Lung (tissue), 12 donors: ENCODE results near the gene E2F6. TPM values are rescaled to one million over a fixed set of nuclear protein-coding genes. Genes with fewer than 3 reads are reported as not detected.

ENCODE experiments used
- ATAC-seq: fragments of 200-7000 bp; cut with Tn5 transposase; one replicate; pipeline ENCODE4 v1.9.1; 2020; ENCODE audit warnings: moderate number of reproducible peaks; ENCODE audit not compliant: insufficient read depth, low FRiP score
- DNase-seq, 3 donors: peaks; one replicate each; pipeline ENCODE4 v3.0.0-alpha.2; 2013 to 2017
- H3K27ac ChIP-seq, 2 donors: one replicate each; pipeline ENCODE4 v1.5.1; 2013; ENCODE audit warnings: mild to moderate bottlenecking in 2 of 2, moderate library complexity in 2 of 2, control low read depth in 1 of 2, inconsistent platforms in 1 of 2, low read depth in 1 of 2, low read length in 1 of 2
- H3K27me3 ChIP-seq, 3 donors: one replicate each; pipeline ENCODE4 v1.5.1; 2013; ENCODE audit warnings: low read length in 2 of 3; ENCODE audit not compliant: control insufficient read depth in 3 of 3, insufficient read depth in 3 of 3
- H3K36me3 ChIP-seq, 4 donors: one replicate each; pipeline ENCODE4 v1.5.1; 2013; ENCODE audit warnings: low read length in 4 of 4, mild to moderate bottlenecking in 1 of 4, moderate library complexity in 1 of 4; ENCODE audit not compliant: control insufficient read depth in 4 of 4, insufficient read depth in 4 of 4
- H3K4me1 ChIP-seq, 5 donors: one replicate each; pipeline ENCODE4 v1.5.1; 2013; ENCODE audit warnings: low read length in 5 of 5, mild to moderate bottlenecking in 2 of 5, moderate library complexity in 1 of 5; ENCODE audit not compliant: control insufficient read depth in 5 of 5, insufficient read depth in 5 of 5
- H3K4me3 ChIP-seq: one replicate; pipeline ENCODE4 v1.5.1; 2013; ENCODE audit warnings: mild to moderate bottlenecking, control low read depth, moderate library complexity
- H3K9ac ChIP-seq, 2 donors: one replicate each; pipeline ENCODE4 v1.5.1; 2013; ENCODE audit warnings: low read length in 2 of 2, control low read depth in 1 of 2; ENCODE audit not compliant: insufficient read depth in 1 of 2
- H3K9me3 ChIP-seq, 4 donors: one replicate each; pipeline ENCODE4 v1.5.1; 2013; ENCODE audit warnings: low read length in 3 of 4, mild to moderate bottlenecking in 1 of 4, moderate library complexity in 1 of 4; ENCODE audit not compliant: control insufficient read depth in 4 of 4, insufficient read depth in 3 of 4
- WGBS, 2 donors: extraction: QIAGEN DNeasy Blood & Tissue Kit; methylation state at CpG; one replicate each; pipeline ENCODE4 v1.1.7; 2013; 5-methylcytosine and 5-hydroxymethylcytosine counted together
- polyA plus RNA-seq, 2 donors: library from polyadenylated mRNA; stranded (reverse); fragments of 200-250 nt; gene quantifications; one replicate each; pipeline ENCODE4 v1.2.1, GENCODE V29; 2013
- total RNA-seq, 2 donors: library from RNA; depleted of rRNA in 1 of 2; stranded (reverse); fragments of >200 nt in 1 of 2; gene quantifications; one replicate each; pipeline ENCODE4 v1.2.1, GENCODE V29; 2014 to 2021
- TF ChIP-seq, protein P1 (sequence below): IDR thresholded peaks from 2 replicates; pipeline ENCODE4 v1.5.1; 2012; ENCODE audit warnings: mild to moderate bottlenecking; ENCODE audit errors: control extremely low read depth, extremely low read depth
- donor health status: control.
- donor health status: control.
- donor health status: Bipolar disorder and iron deficiency.
- donor health status: healthy.
- donor health status: DM: yes; HTN: yes; CAD: no.

The E2F6 gene
- total and polyA plus RNA-seq, 4 donors = 8.5 to 13.8 (median 11.1) TPM

DNA sequence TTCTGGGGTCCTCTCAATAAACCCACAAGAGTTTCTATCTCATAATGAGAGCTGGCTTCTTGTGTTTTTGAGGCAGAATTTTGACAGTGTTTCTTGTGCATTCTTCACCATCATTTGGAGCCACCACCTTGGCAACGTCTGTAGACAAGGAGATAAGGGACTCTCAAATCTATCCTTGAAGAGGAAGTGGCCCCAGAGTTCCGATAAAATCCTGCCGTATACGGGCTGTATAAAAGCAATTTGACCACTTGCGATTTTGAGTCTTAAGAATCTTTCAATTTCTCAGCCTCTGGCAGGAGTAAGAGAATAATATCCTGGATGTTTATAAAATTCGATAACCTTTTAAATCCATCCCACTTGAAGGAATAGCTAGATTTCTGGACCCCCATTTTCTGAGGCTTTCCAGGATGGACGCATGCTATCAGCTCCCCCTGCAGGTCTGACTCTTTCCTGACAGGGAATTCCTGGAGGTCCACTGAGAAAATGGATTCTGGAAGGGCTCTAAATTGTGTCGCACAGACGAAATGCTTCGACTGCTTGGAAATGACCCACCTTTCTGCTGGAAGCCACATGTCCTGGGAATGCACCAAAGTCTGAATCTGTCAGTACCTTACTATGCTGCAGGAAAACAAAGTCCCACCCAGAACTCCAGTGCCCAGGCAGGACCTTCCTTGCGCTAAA lies 54.1 kb downstream of the E2F6 start:
- peaks cover 0 to 23% (median 2%) of the 10 kb centered on the region in 5 donors for H3K4me1 ChIP-seq
- H3K27ac ChIP-seq = no peak overlapping the region
- peak overlapping the region in 1 of 2 donors; percentile 4 for H3K9ac ChIP-seq
- no peaks in the 10 kb centered on the region for H3K36me3 ChIP-seq
- WGBS, 2 donors = 16 to 32% methylated on average over 11 of the region's 11 CpGs
- TF ChIP-seq, protein P1, sequence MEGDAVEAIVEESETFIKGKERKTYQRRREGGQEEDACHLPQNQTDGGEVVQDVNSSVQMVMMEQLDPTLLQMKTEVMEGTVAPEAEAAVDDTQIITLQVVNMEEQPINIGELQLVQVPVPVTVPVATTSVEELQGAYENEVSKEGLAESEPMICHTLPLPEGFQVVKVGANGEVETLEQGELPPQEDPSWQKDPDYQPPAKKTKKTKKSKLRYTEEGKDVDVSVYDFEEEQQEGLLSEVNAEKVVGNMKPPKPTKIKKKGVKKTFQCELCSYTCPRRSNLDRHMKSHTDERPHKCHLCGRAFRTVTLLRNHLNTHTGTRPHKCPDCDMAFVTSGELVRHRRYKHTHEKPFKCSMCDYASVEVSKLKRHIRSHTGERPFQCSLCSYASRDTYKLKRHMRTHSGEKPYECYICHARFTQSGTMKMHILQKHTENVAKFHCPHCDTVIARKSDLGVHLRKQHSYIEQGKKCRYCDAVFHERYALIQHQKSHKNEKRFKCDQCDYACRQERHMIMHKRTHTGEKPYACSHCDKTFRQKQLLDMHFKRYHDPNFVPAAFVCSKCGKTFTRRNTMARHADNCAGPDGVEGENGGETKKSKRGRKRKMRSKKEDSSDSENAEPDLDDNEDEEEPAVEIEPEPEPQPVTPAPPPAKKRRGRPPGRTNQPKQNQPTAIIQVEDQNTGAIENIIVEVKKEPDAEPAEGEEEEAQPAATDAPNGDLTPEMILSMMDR = peak; percentile 70
- no peak for ATAC-seq
- no peak overlapping the region for H3K4me3 ChIP-seq
- no peaks in the 10 kb centered on the region for H3K9me3 ChIP-seq
- H3K27me3 ChIP-seq = no peaks in the 10 kb centered on the region
- peak; percentile 73 to 85 (median 84) for DNase-seq

DNA sequence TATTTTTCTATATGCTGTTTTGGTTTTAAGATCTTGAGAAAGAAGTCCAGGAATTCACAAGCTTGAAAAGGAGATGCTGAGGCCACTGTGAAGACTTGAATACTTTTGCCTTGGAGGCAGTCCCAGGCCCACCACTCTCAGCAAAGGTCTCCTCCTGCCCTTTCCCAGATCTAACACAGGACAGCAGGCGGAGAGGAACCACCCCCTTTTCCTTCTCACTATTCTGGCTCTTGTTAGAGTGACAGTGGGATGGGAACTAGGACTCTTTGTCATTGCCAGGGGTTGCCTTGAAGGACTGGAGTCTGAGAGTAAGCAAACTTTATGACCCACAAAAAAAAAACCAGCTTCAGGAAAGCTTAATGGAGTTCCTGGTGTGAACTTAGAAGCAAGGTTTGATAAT lies 54.7 kb downstream of the E2F6 start:
- TF ChIP-seq, protein P1 = no peak
- Histone ChIP-seq H3K9ac (no peak overlapping the region), H3K9me3 (no peaks in the 10 kb centered on the region), H3K27me3 (no peaks in the 10 kb centered on the region), H3K4me3 (no peak overlapping the region), H3K36me3 (no peaks in the 10 kb centered on the region), H3K4me1 (peaks cover 0 to 29% (median 2%) of the 10 kb centered on the region in 5 donors), H3K27ac (no peak overlapping the region)
- no peak for DNase-seq
- ATAC-seq = no peak
- 95% methylated on average over 1 of the region's 1 CpG for WGBS, 2 donors

DNA sequence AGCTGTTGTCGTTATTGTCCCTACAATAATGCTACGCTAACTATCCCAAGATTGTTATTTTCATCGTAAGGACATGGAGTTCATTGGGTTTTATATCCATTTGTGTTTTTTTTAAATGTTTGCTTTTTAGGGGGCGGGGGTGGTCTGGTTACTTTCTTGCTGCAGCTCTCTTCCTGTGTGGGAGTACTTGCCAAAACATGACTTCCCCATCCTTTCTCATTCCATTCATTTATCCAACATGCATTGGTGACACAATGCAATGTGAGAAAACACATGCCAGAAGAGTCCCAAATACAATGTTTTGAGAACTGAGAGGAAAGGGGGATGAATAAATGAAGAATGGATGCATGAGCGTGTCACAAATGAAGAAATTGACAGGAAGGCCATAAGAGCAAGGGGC lies 55.9 kb downstream of the E2F6 start:
- no peaks in the 10 kb centered on the region for H3K36me3 ChIP-seq
- whole genome bisulfite sequencing, 2 donors = 83 to 88% methylated on average over 5 of the region's 5 CpGs
- no peak overlapping the region for H3K9ac ChIP-seq
- no peak overlapping the region for H3K27ac ChIP-seq
- TF ChIP-seq, protein P1 = no peak
- ATAC-seq = no peak
- H3K9me3 ChIP-seq = no peaks in the 10 kb centered on the region
- no peaks in the 10 kb centered on the region for H3K27me3 ChIP-seq
- DNase-seq = no peak
- no peak overlapping the region for H3K4me3 ChIP-seq
- peaks cover 0 to 38% (median 2%) of the 10 kb centered on the region in 5 donors for H3K4me1 ChIP-seq

DNA sequence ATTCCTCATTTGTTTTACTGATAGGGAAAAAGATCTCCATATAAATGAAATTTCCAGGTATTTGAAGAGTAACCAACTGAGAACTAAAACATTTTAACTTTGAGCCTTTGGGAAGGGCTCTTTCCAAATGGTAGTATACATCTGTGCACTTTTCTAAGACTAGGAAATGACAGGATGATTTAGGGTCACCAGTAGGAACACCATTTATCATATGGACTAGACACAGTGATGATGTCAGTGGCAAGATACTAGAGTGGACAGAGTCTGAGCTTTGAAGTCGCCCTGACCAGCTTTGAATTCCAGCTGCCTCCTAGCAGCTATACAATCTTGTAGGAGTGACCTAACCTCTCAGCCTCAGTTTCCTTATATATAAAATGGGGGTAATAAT lies 56.4 kb downstream of the E2F6 start:
- no peak overlapping the region for H3K9ac ChIP-seq
- TF ChIP-seq, protein P1 = no peak
- H3K4me1 ChIP-seq = peaks cover 0 to 38% (median 2%) of the 10 kb centered on the region in 5 donors
- no peaks in the 10 kb centered on the region for H3K9me3 ChIP-seq
- ATAC-seq (no peak), DNase-seq (no peak)
- H3K27ac ChIP-seq = no peak overlapping the region
- H3K36me3 ChIP-seq = no peaks in the 10 kb centered on the region
- H3K27me3 ChIP-seq = no peaks in the 10 kb centered on the region
- WGBS, 2 donors = 86 to 92% methylated on average over 1 of the region's 1 CpG
- no peak overlapping the region for H3K4me3 ChIP-seq
